Superior temporal gyrus (tissue), 1 donor: ENCODE results near the gene SMIM8.
"Not testable (repeated sequence)": the region's sequence is repeated elsewhere in the genome, so short reads cannot be mapped to it uniquely, and the experiment has no call there.

Experiments used
- DNase-seq: peaks from one replicate; pipeline ENCODE4 v3.0.0-alpha.2; 2016; ENCODE audit errors: extremely low spot score

SMIM8 gene, protein sequence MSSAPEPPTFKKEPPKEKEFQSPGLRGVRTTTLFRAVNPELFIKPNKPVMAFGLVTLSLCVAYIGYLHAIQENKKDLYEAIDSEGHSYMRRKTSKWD

GRCh38 chr6:87322304-87323212 is at the start of gene SMIM8:
TSS of gene SMIM8 (plus strand) at chr6:87322588. CDS start at chr6:87337032, 14,444 bp downstream.
- peak; percentile 72 for DNase-seq

- DNase-seq = no peak
Measured at GRCh38 chr6:87274660-87275274, 47.6 kb upstream of the SMIM8 start.

GRCh38 chr6:87276624-87277023 is 45.8 kb upstream of the SMIM8 start:
- no peak for DNase-seq

DNA sequence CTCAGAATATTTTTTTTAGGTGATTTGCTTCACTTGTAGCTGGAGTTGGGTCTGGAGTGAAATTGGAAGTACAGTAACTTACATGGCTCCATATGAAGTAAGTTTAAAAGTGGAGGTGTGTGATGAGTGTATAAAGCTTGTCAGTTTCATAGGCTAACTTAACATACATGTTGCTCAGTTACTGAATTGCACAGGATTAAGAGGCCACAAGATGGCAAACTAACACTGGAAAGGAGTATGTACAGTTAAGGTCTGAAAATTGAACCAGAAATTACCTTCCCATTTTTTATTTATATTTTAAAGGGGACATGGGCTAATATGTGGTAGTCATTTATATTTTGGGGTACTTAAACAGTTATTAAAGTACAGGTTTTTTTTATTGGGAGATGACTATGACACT is 45.3 kb upstream of the SMIM8 start:
- DNase-seq = no peak

GRCh38 chr6:87279196-87279595 is 43.2 kb upstream of the SMIM8 start:
- no peak for DNase-seq

GRCh38 chr6:87281426-87281825 is 41.0 kb upstream of the SMIM8 start:
- no peak for DNase-seq

DNA sequence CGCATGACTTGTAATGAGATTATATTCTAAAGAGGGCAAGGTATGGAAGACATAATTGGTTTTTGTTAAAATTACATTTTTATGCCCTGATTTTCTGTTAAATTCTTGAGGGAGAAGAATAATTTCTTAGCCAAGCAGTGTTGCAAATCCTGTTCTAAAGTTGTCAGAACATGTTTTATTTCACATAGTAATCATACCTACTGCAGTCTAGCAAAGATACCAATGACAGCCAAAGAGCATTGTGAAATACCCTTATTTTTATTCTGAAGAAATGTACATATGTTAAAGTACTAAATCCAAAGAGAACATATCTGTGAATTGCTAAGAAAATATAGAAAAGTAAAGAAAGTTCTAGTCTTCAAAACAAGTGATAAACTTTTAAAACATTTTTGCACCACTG is 39.6 kb upstream of the SMIM8 start:
- no peak for DNase-seq

DNA sequence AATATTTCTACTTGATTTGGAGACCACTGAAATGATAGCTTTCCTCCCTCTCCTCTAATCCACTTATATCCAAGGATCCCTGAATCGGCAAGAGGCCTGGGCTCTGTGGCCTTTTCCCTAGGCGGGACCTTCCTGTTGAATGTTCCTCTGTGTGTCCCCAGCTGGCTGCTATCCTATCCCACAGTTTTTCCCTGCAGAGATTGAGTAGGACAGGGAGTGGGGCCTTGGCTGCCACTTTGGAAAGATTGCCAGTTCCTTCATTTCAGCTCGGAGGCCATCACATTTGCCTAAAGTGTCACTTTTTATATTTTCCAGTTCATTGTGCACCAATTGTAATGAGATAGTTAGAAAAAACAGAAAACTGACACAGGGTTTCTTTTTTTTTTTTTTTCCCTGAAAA is 38.9 kb upstream of the SMIM8 start:
- DNase-seq = no peak

DNA sequence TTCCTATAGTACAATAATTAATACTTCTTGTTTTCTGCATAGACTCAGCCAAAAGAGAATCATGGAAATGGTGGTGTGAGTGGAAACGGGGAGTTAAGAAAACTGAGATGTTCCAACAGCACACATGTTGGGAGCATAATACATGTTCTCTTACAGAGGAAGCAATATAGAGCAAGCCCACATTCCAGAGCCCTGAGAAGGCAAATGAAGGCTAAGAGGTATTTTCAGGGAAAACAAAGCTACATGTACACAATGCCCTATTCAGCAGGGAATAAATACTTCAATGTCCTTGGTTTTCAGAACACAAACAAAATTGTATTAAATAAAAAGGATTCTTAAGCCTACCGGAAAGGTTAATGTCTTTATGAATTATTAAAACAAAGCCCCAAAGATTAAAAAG is 35.1 kb upstream of the SMIM8 start:
- no peak for DNase-seq

- no peak for DNase-seq
Measured at GRCh38 chr6:87289571-87289970, 32.8 kb upstream of the SMIM8 start.

DNA sequence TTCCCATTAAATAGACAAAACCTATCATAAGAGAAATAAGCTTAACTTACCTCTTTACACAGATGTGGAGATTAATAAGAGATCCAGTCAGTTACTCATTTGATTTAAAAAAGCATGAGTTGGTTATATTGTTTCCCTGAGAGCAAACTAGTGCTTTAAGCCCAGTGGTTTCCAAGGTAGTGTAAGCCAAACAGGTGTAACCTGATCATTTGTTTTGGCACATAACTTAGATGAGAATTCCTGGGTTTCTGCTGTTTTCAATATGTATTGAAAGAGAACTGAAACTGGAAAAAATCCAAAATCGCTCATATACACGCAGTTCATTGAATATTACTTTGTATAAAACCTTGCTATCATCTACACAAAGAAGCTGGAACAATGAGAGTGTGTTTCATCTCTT is 30.5 kb upstream of the SMIM8 start:
- no peak for DNase-seq

- DNase-seq = no peak
Measured at GRCh38 chr6:87293526-87293925, 28.9 kb upstream of the SMIM8 start.

- no peak for DNase-seq
Measured at GRCh38 chr6:87297119-87297518, 25.3 kb upstream of the SMIM8 start.

GRCh38 chr6:87301277-87301676 is 21.1 kb upstream of the SMIM8 start:
- DNase-seq = not testable (repeated sequence)

- no peak for DNase-seq
Measured at GRCh38 chr6:87308970-87309369, 13.4 kb upstream of the SMIM8 start.

DNA sequence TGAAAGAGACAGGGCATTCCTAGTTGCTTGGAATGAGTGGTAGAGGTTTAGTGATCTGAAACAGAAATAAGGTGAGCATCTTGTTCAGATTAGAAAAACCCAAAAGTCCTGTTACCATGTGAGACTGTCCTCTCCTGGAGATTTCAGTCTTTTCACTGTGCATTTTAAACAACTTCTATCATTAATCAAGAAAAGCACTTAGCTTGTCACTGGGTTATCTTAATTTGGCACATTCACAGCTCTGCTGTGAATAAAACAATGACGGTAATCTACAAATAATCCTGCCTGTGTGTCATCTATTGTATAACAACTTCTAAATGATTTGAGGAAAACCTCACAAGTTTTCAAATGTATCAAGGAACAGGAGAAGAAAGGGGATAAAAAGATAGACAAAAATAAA is 9.5 kb upstream of the SMIM8 start:
- DNase-seq = no peak

- no peak for DNase-seq
Measured at GRCh38 chr6:87315071-87315470, 7.3 kb upstream of the SMIM8 start.

- DNase-seq = no peak
Measured at GRCh38 chr6:87319271-87319987, 3.0 kb upstream of the SMIM8 start.

DNA sequence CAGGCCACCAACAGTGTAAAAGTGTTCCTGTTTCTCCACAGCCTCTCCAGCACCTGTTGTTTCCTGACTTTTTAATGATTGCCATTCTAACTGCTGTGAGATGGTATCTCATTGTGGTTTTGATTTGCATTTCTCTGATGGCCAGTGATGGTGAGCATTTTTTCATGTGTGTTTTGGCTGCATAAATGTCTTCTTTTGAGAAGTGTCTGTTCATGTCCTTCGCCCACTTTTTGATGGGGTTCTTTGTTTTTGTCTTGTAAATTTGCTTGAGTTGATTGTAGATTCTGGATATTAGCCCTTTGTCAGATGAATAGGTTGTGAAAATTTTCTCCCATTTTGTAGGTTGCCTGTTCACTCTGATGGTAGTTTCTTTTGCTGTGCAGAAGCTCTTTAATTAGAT is 1.5 kb downstream of the SMIM8 start:
- DNase-seq = not testable (repeated sequence)

- no peak for DNase-seq
Measured at GRCh38 chr6:87330961-87331360, 8.6 kb downstream of the SMIM8 start.

DNA sequence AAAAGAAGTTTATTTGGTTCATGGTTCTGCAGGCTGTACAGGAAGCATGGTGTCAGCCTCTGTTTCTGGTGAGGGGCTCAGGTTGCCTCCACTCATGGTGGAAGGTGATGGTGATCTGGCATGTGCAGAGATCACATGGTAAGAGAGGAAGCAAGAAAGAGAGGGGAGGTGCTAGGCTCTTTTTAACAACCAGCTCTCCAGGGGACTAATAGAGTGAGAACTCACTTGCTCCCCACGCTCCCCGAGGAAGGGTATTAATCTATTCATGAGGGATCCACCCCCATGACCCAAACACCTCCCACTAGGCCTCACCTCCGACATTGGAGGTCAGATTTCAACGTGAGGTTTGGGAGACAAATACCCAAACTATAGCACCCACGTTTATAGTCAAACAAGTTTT is 10.6 kb downstream of the SMIM8 start:
- no peak for DNase-seq

- DNase-seq = no peak
Measured at GRCh38 chr6:87333591-87334181, 11.3 kb downstream of the SMIM8 start.
